Lung microvascular endothelial cell (primary cell): Measurements from ENCODE around the gene RYR2. TPM values are rescaled to one million over a fixed set of nuclear protein-coding genes. Genes with fewer than 3 reads are reported as not detected.

ENCODE experiments used
- DNase-seq, 2 donors: peaks; one replicate each; pipeline versions ENCODE4 v3.0.0 to v3.0.0-alpha.2; 2010; ENCODE audit warnings: low read depth in 2 of 2
- total RNA-seq: library from RNA; depleted of rRNA; stranded (reverse); fragments of >200 nt; gene quantifications from 2 replicates; pipeline ENCODE4 v1.2.1, GENCODE V29; 2014

RYR2 gene
- under 0.01 and 0.22 TPM in 2 replicates for total RNA-seq

- DNase-seq = no peak
Observed at GRCh38 chr1:237041795-237042525, at the start of gene RYR2. TSS of gene RYR2 (plus strand) at chr1:237042184. CDS start at chr1:237042522, 338 bp downstream.

GRCh38 chr1:236992449-236992848 lies 49.5 kb upstream of the RYR2 start:
- DNase-seq = no peak

GRCh38 chr1:236994450-236994849 lies 47.5 kb upstream of the RYR2 start:
- DNase-seq = no peak

- no peak for DNase-seq
Observed at GRCh38 chr1:236997361-236997760, 44.6 kb upstream of the RYR2 start.

- no peak for DNase-seq
Observed at GRCh38 chr1:236997882-236998281, 44.1 kb upstream of the RYR2 start.

GRCh38 chr1:236998546-236998945 lies 43.4 kb upstream of the RYR2 start:
- no peak for DNase-seq

- no peak for DNase-seq
Observed at GRCh38 chr1:237000191-237000590, 41.8 kb upstream of the RYR2 start.

GRCh38 chr1:237003516-237003915 lies 38.5 kb upstream of the RYR2 start:
- no peak for DNase-seq

GRCh38 chr1:237004116-237004515 lies 37.9 kb upstream of the RYR2 start, which contains the start of gene MT1HL1:
TSS of gene MT1HL1 (minus strand) at chr1:237004441. CDS start at chr1:237004372, 69 bp downstream.
- no peak for DNase-seq

- no peak for DNase-seq
Observed at GRCh38 chr1:237005674-237006073, 36.3 kb upstream of the RYR2 start.

- DNase-seq = no peak
Observed at GRCh38 chr1:237007147-237007881, 34.7 kb upstream of the RYR2 start.

GRCh38 chr1:237009611-237010010 lies 32.4 kb upstream of the RYR2 start:
- DNase-seq = no peak

GRCh38 chr1:237011432-237011831 lies 30.6 kb upstream of the RYR2 start:
- DNase-seq = no peak

- DNase-seq = no peak
Observed at GRCh38 chr1:237012361-237012760, 29.6 kb upstream of the RYR2 start.

GRCh38 chr1:237012788-237013383 lies 29.1 kb upstream of the RYR2 start:
- DNase-seq = peak in 1 of 2 donors; percentile 3

- DNase-seq = no peak
Observed at GRCh38 chr1:237013608-237014007, 28.4 kb upstream of the RYR2 start.

GRCh38 chr1:237016626-237017025 lies 25.4 kb upstream of the RYR2 start:
- DNase-seq = no peak

GRCh38 chr1:237018896-237019295 lies 23.1 kb upstream of the RYR2 start:
- DNase-seq = no peak

- no peak for DNase-seq
Observed at GRCh38 chr1:237025358-237026074, 16.5 kb upstream of the RYR2 start.

GRCh38 chr1:237029240-237029639 lies 12.7 kb upstream of the RYR2 start:
- DNase-seq = no peak

- no peak for DNase-seq
Observed at GRCh38 chr1:237029850-237030535, 12.0 kb upstream of the RYR2 start.
